Duodenal mucosa (tissue), 2 donors: Measurements from ENCODE around the gene HOXD10.

Experiments
- H3K27ac ChIP-seq: one replicate; pipeline ENCODE4 v1.7.0; 2013; ENCODE audit warnings: low read depth, low read length
- H3K27me3 ChIP-seq, 2 donors: one replicate each; pipeline ENCODE4 v1.7.0; 2013; ENCODE audit warnings: low read length in 2 of 2, control low read depth in 1 of 2; ENCODE audit not compliant: insufficient read depth in 2 of 2, control insufficient read depth in 1 of 2
- H3K36me3 ChIP-seq, 2 donors: one replicate each; pipeline ENCODE4 v1.7.0; 2013; ENCODE audit warnings: low read length in 2 of 2, control low read depth in 1 of 2; ENCODE audit not compliant: insufficient read depth in 2 of 2, control insufficient read depth in 1 of 2
- H3K4me1 ChIP-seq, 2 donors: one replicate each; pipeline ENCODE4 v1.7.0; 2013; ENCODE audit warnings: low read length in 2 of 2, control low read depth in 1 of 2; ENCODE audit not compliant: insufficient read depth in 2 of 2, control insufficient read depth in 1 of 2
- H3K4me3 ChIP-seq, 2 donors: one replicate each; pipeline ENCODE4 v1.7.0; 2013; ENCODE audit warnings: low read length in 2 of 2, low read depth in 1 of 2
- H3K9ac ChIP-seq, 2 donors: one replicate each; pipeline ENCODE4 v1.7.0; 2013; ENCODE audit warnings: low read length in 2 of 2, low read depth in 1 of 2
- H3K9me3 ChIP-seq, 2 donors: one replicate each; pipeline ENCODE4 v1.7.0; 2013; ENCODE audit warnings: low read length in 2 of 2, control low read depth in 1 of 2; ENCODE audit not compliant: control insufficient read depth in 1 of 2

Gene HOXD10

GRCh38 chr2:176137906-176138305, 21.3 kb downstream of the HOXD10 start:
- H3K27me3 ChIP-seq = peaks cover 80 to 94% of the 10 kb centered on the region in 2 donors
- no peak overlapping the region for H3K9ac ChIP-seq

GRCh38 chr2:176138526-176138922, 21.9 kb downstream of the HOXD10 start:
- Histone ChIP-seq H3K4me3 (no peak overlapping the region), H3K27ac (peak overlapping the region; percentile 30)

More at GRCh38 chr2:176137906-176138305, 21.3 kb downstream of the HOXD10 start:
- no peaks in the 10 kb centered on the region for H3K36me3 ChIP-seq
- H3K4me3 ChIP-seq = no peak overlapping the region
- H3K4me1 ChIP-seq = peaks cover 0 to 14% of the 10 kb centered on the region in 2 donors
- no peak overlapping the region for H3K27ac ChIP-seq
- H3K9me3 ChIP-seq = no peaks in the 10 kb centered on the region

GRCh38 chr2:176138923-176139660, 22.5 kb downstream of the HOXD10 start:
- Histone ChIP-seq H3K27me3 (peaks cover 78 to 93% of the 10 kb centered on the region in 2 donors), H3K4me1 (peaks cover 0 to 14% of the 10 kb centered on the region in 2 donors), H3K9ac (no peak overlapping the region), H3K9me3 (no peaks in the 10 kb centered on the region), H3K36me3 (no peaks in the 10 kb centered on the region), H3K27ac (peak overlapping the region; percentile 13), H3K4me3 (no peak overlapping the region)

More at GRCh38 chr2:176138526-176138922, 21.9 kb downstream of the HOXD10 start:
- H3K4me1 ChIP-seq = peaks cover 0 to 14% of the 10 kb centered on the region in 2 donors
- H3K9ac ChIP-seq = no peak overlapping the region
- H3K9me3 ChIP-seq = no peaks in the 10 kb centered on the region
- H3K36me3 ChIP-seq = no peaks in the 10 kb centered on the region
- H3K27me3 ChIP-seq = peaks cover 81 to 93% of the 10 kb centered on the region in 2 donors

- Histone ChIP-seq H3K36me3 (no peaks in the 10 kb centered on the region), H3K27ac (no peak overlapping the region), H3K4me3 (peak overlapping the region in 1 of 2 donors; percentile 60), H3K4me1 (peaks cover 0 to 14% of the 10 kb centered on the region in 2 donors), H3K9ac (no peak overlapping the region), H3K9me3 (no peaks in the 10 kb centered on the region), H3K27me3 (peaks cover 73 to 90% of the 10 kb centered on the region in 2 donors)
Measured at GRCh38 chr2:176139661-176140512, 23.3 kb downstream of the HOXD10 start.

GRCh38 chr2:176140513-176141317, 24.1 kb downstream of the HOXD10 start:
- Histone ChIP-seq H3K9ac (no peak overlapping the region), H3K27ac (no peak overlapping the region), H3K4me1 (peaks cover 0 to 14% of the 10 kb centered on the region in 2 donors), H3K27me3 (peaks cover 73 to 90% of the 10 kb centered on the region in 2 donors), H3K9me3 (no peaks in the 10 kb centered on the region), H3K4me3 (peak overlapping the region; percentile 60 to 63), H3K36me3 (no peaks in the 10 kb centered on the region)

GRCh38 chr2:176142281-176142680, 25.7 kb downstream of the HOXD10 start:
- Histone ChIP-seq H3K9ac (no peak overlapping the region), H3K27ac (no peak overlapping the region), H3K4me1 (peaks cover 0 to 5% of the 10 kb centered on the region in 2 donors), H3K9me3 (no peaks in the 10 kb centered on the region), H3K36me3 (no peaks in the 10 kb centered on the region), H3K4me3 (no peak overlapping the region), H3K27me3 (peaks cover 72 to 90% of the 10 kb centered on the region in 2 donors)

DNA sequence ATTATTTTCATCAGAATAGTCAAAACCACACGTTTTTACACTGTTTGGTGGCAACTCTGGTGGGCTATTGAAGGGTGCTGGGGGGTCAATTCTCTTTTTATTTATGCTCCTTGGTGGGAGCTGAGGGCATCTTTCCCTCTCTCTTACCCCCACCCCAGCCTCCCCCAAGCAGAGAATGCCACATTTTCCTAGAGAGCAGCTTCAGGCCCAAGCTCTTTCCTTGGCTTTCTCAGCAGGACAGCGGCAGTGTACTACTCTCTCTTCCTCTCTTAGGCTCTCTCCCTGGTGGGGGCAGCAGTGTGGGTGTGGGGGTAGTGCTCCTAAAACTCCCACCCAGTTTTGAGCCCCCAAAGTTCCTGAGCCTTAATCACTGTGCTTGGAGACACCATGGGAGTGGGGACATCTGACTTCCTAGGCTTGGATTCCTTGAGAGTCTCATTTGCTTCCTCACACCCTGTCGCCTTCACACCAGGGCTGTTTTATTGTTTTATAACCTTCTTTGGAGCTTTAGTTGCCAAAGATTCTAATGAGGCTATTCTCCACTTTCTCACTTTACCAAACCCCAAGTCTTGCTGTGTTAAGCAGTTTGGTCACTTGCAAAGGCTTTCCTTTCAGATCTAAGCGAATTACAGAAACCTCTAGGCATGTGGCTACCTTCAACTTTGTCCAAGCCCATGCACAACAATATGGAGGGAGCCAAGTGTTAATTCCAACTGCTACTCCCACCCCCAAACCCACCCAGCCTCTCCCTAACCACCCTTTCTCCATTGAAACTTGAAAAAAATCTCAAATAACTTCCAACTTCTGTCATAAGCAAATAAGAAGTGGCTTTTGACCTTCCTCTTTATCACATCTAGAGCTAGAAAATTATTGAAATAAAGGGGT, 28.7 kb downstream of the HOXD10 start:
- Histone ChIP-seq H3K4me3 (no peak overlapping the region), H3K9me3 (no peaks in the 10 kb centered on the region), H3K4me1 (peaks cover 0 to 5% of the 10 kb centered on the region in 2 donors), H3K27me3 (peaks cover 68 to 92% of the 10 kb centered on the region in 2 donors), H3K36me3 (no peaks in the 10 kb centered on the region), H3K9ac (no peak overlapping the region), H3K27ac (no peak overlapping the region)

- Histone ChIP-seq H3K4me1 (no peaks in the 10 kb centered on the region), H3K9me3 (no peaks in the 10 kb centered on the region), H3K4me3 (no peak overlapping the region), H3K36me3 (no peaks in the 10 kb centered on the region), H3K27me3 (peaks cover 70 to 94% of the 10 kb centered on the region in 2 donors), H3K27ac (no peak overlapping the region), H3K9ac (no peak overlapping the region)
Measured at GRCh38 chr2:176146101-176146500, 29.5 kb downstream of the HOXD10 start.

- Histone ChIP-seq H3K9ac (no peak overlapping the region), H3K36me3 (no peaks in the 10 kb centered on the region), H3K4me3 (no peak overlapping the region), H3K4me1 (no peaks in the 10 kb centered on the region), H3K9me3 (no peaks in the 10 kb centered on the region), H3K27ac (no peak overlapping the region), H3K27me3 (peaks cover 75 to 94% of the 10 kb centered on the region in 2 donors)
Measured at GRCh38 chr2:176146645-176147044, 30.1 kb downstream of the HOXD10 start.
